SU-DHL-6 (cell line): ENCODE data around the gene ASB2.

Source experiments
- CTCF ChIP-seq: fragments of 200-600 bp; sonication (generic); IDR thresholded peaks from one replicate; pipeline ENCODE4 v1.5.1; 2017; ENCODE audit warnings: antibody characterized with exemption, mild to moderate bottlenecking, low read length, moderate library complexity; ENCODE audit not compliant: insufficient read depth, poor library complexity, severe bottlenecking
- EZH2phosphoT487 ChIP-seq: fragments of 200-600 bp; sonication (generic), shearing (Covaris generic); conservative IDR thresholded peaks from 2 replicates; pipeline ENCODE4 v1.6.1; 2018; ENCODE audit warnings: mild to moderate bottlenecking, antibody characterized with exemption, low read length, moderate library complexity, mixed read lengths

- no peak for TF ChIP-seq CTCF
- no peak for TF ChIP-seq EZH2phosphoT487
Measured at GRCh38 chr14:93980456-93981201, 4.3 kb upstream of the ASB2 start.
